MG63 (cell line): ENCODE results near the gene ZFAND6. TPM values are rescaled to one million over a fixed set of nuclear protein-coding genes. Genes with fewer than 3 reads are reported as not detected.
"Not testable (repeated sequence)": the region's sequence is repeated elsewhere in the genome, so short reads cannot be mapped to it uniquely, and the experiment has no call there.

ENCODE experiments used
- DNase-seq: peaks from one replicate; pipeline ENCODE4 v3.0.0-alpha.2; 2020
- H3K27me3 ChIP-seq: fragments of 250-450 bp; sonication (Bioruptor Pico); 2 replicates; pipeline ENCODE4 v1.5.1; 2020; ENCODE audit warnings: mild to moderate bottlenecking, moderate library complexity
- H3K36me3 ChIP-seq: fragments of 250-450 bp; sonication (Bioruptor Pico); 2 replicates; pipeline ENCODE4 v1.5.1; 2020; ENCODE audit warnings: mild to moderate bottlenecking, moderate library complexity
- H3K4me3 ChIP-seq: fragments of 250-450 bp; sonication (Bioruptor Pico); 2 replicates; pipeline ENCODE4 v1.5.1; 2020; ENCODE audit warnings: mild to moderate bottlenecking, moderate library complexity
- H3K9me3 ChIP-seq: fragments of 250-450 bp; sonication (Bioruptor Pico); 2 replicates; pipeline ENCODE4 v1.5.1; 2020; ENCODE audit warnings: mild to moderate bottlenecking, moderate library complexity
- total RNA-seq: library from RNA; depleted of rRNA; stranded (reverse); fragments of >200 nt; shearing (Covaris generic); gene quantifications from 2 replicates; pipeline ENCODE4 v1.2.3, GENCODE V29; 2014; ENCODE audit warnings: low replicate concordance

ZFAND6 gene
- total RNA-seq, 1 experiment from 2014 or later = 174 TPM

- Histone ChIP-seq H3K36me3 (peaks cover 2% of the 10 kb centered on the region), H3K27me3 (no peaks in the 10 kb centered on the region), H3K4me3 (peak overlapping the region; percentile 51), H3K9me3 (no peaks in the 10 kb centered on the region)
- DNase-seq = no peak
Observed at GRCh38 chr15:80073197-80073596, 13.7 kb downstream of the ZFAND6 start.

GRCh38 chr15:80076321-80077318 lies 17.1 kb downstream of the ZFAND6 start:
- DNase-seq = no peak
- Histone ChIP-seq H3K36me3 (peaks cover 12% of the 10 kb centered on the region), H3K4me3 (no peak overlapping the region), H3K9me3 (no peaks in the 10 kb centered on the region), H3K27me3 (no peaks in the 10 kb centered on the region)

GRCh38 chr15:80081390-80081789 lies 21.9 kb downstream of the ZFAND6 start:
- DNase-seq = no peak
- Histone ChIP-seq H3K36me3 (peaks cover 14% of the 10 kb centered on the region), H3K27me3 (no peaks in the 10 kb centered on the region), H3K4me3 (no peak overlapping the region), H3K9me3 (no peaks in the 10 kb centered on the region)

DNA sequence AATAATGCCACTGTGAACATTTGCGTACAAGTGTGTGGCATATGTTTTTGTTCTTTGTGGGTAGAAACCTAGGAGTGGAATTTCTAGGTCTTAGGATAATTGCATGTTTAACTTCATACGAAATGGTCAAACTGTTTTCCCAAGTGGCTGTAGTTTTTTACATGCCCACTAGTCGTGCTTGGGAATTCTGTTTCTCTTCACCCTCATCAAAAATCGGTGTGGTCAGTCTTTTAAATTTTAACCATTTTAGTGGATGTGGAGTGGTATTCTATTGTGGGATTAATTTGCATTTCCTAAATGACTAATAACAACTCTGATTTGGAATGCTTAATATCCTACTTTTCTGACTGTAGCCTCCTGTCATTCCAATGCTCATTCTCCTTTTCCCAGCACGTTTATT lies 27.6 kb downstream of the ZFAND6 start:
- Histone ChIP-seq H3K4me3 (no peak overlapping the region), H3K27me3 (no peaks in the 10 kb centered on the region)
- no peak for DNase-seq

DNA sequence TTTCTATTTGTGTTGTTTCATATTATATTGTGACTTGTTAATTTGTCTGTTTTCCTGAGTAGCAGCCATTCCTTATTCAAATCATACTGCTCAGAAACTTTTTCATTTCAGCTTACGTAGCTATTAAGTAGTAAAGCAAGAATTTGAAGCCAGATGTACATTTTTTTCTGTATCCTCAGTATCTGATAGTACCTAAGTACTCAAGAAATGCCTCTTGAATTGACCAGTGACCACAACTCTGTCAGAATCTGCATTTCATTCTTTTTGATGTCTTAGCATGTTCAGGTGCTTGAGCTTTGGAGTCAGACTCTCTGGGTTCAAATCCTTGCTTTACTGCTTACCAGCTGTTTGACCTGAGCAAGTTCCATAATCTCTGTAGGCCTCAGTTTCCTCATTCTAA lies 30.6 kb downstream of the ZFAND6 start:
- no peaks in the 10 kb centered on the region for H3K27me3 ChIP-seq
- no peak overlapping the region for H3K4me3 ChIP-seq
- 0 out of 2 replicates have a peak, but pooled peaks cover 3% of the 10 kb centered on the region for H3K36me3 ChIP-seq
- no peaks in the 10 kb centered on the region for H3K9me3 ChIP-seq
- no peak for DNase-seq

More for the DNA sequence above, 27.6 kb downstream of the ZFAND6 start:
- Histone ChIP-seq H3K9me3 (no peaks in the 10 kb centered on the region), H3K36me3 (peaks cover 7% of the 10 kb centered on the region; the same call in 1 of the 2 replicates)

- Histone ChIP-seq H3K36me3 (0 out of 2 replicates have a peak, but pooled peaks cover 3% of the 10 kb centered on the region), H3K4me3 (no peak overlapping the region), H3K9me3 (no peaks in the 10 kb centered on the region), H3K27me3 (no peaks in the 10 kb centered on the region)
- DNase-seq = no peak
Observed at GRCh38 chr15:80090879-80091503, 31.5 kb downstream of the ZFAND6 start.

- peak; percentile 16 for DNase-seq
- H3K9me3 ChIP-seq = no peaks in the 10 kb centered on the region
- 0 out of 2 replicates have a peak, but pooled peaks cover 3% of the 10 kb centered on the region for H3K36me3 ChIP-seq
- no peaks in the 10 kb centered on the region for H3K27me3 ChIP-seq
- H3K4me3 ChIP-seq = no peak overlapping the region
Observed at GRCh38 chr15:80093854-80094418, 34.5 kb downstream of the ZFAND6 start.

- Histone ChIP-seq H3K9me3 (no peaks in the 10 kb centered on the region), H3K36me3 (0 out of 2 replicates have a peak, but pooled peaks cover 3% of the 10 kb centered on the region), H3K27me3 (no peaks in the 10 kb centered on the region), H3K4me3 (no peak overlapping the region)
- DNase-seq = no peak
Observed at GRCh38 chr15:80095511-80095910, 36.0 kb downstream of the ZFAND6 start.

- Histone ChIP-seq H3K9me3 (no peaks in the 10 kb centered on the region), H3K4me3 (no peak overlapping the region), H3K27me3 (no peaks in the 10 kb centered on the region), H3K36me3 (0 out of 2 replicates have a peak, but pooled peaks cover 3% of the 10 kb centered on the region)
- DNase-seq = no peak
Observed at GRCh38 chr15:80095969-80096368, 36.5 kb downstream of the ZFAND6 start.

DNA sequence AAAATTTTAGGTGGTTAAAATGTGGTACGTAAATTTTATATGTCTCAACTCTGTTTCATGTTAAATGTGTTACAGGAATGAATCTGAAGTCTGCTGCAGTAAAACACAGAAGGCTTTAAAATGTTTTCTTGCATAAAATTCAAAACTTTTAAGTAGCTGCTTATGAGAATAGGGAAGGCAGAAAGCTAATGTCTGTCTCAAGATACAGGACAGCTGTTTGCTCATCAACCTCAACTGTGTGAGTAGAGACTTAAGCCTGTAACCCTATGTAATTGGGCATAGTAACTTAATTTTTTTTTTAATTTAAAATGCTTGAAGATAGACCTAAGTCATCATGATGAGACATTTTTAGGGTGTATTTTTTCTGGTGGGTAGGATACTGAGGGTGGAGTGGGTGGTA lies 38.9 kb downstream of the ZFAND6 start:
- Histone ChIP-seq H3K4me3 (no peak overlapping the region), H3K9me3 (no peaks in the 10 kb centered on the region), H3K27me3 (no peaks in the 10 kb centered on the region), H3K36me3 (0 out of 2 replicates have a peak, but pooled peaks cover 3% of the 10 kb centered on the region)
- DNase-seq = no peak

DNA sequence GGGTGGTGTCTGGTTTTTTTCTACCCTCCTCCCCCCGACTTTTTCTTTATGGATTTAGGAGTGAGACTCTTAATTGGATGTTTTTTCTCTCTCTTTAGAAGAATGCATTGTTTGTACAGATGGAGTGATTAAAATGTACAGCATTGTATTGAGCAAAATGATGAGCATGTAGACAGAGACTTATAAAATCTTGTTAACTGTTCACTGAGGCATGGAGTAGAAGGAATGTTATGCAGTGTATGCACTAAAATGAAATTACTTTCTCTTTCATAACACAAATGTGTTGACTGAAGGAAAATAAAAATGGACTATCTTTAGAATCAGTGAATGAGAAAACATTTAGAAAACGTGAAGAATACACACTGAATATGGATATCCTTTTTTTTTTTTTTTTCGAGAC lies 39.8 kb downstream of the ZFAND6 start:
- Histone ChIP-seq H3K27me3 (no peaks in the 10 kb centered on the region), H3K36me3 (0 out of 2 replicates have a peak, but pooled peaks cover 3% of the 10 kb centered on the region), H3K9me3 (no peaks in the 10 kb centered on the region), H3K4me3 (no peak overlapping the region)
- DNase-seq = no peak

DNA sequence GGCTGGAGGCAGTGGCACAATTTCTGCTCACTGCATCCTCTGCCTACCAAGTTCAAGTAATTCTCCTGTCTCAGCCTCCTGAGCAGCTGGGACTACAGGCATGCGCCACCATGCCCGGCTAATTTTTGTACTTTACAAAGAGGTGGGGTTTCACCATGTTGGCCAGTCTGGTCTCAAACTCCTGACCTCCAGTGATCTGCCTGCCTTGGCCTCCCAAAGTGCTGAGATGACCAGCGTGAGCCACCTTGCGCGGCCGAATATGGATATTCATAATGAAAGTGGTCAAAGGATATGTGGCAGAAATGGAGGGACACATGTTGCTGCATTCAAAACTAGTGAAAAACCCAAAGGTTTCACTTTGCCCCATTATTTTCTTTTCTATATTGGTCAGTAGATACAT lies 40.2 kb downstream of the ZFAND6 start:
- not testable (repeated sequence) for H3K36me3 ChIP-seq, H3K27me3 ChIP-seq, DNase-seq, H3K9me3 ChIP-seq, H3K4me3 ChIP-seq

DNA sequence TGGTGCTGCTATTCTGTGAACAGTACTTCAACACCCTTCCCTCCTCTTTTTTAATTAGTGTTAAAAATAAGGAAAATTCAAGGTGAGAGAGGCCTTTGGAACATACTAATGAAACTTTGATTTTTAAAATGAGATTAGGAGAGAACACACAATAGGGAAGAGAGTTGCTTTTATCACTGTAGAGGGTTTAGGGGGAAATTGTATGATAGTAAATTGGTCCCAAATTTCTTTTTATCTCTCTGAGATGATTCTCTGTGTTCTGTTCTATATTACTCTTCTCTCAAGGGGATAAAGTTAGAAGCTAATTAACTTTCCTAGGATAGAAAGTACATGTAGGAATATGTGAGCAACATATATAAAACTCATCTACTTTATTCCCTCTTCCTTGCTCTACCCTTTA lies 40.8 kb downstream of the ZFAND6 start:
- Histone ChIP-seq H3K27me3 (no peaks in the 10 kb centered on the region), H3K4me3 (no peak overlapping the region), H3K9me3 (no peaks in the 10 kb centered on the region), H3K36me3 (0 out of 2 replicates have a peak, but pooled peaks cover 3% of the 10 kb centered on the region)
- DNase-seq = no peak

- no peak for DNase-seq
- Histone ChIP-seq H3K36me3 (0 out of 2 replicates have a peak, but pooled peaks cover 3% of the 10 kb centered on the region), H3K9me3 (no peaks in the 10 kb centered on the region), H3K4me3 (no peak overlapping the region), H3K27me3 (no peaks in the 10 kb centered on the region)
Observed at GRCh38 chr15:80105193-80105592, 45.7 kb downstream of the ZFAND6 start.

- no peak for DNase-seq
- Histone ChIP-seq H3K36me3 (0 out of 2 replicates have a peak, but pooled peaks cover 3% of the 10 kb centered on the region), H3K4me3 (no peak overlapping the region), H3K27me3 (no peaks in the 10 kb centered on the region), H3K9me3 (no peaks in the 10 kb centered on the region)
Observed at GRCh38 chr15:80105595-80105994, 46.1 kb downstream of the ZFAND6 start.

GRCh38 chr15:80106051-80106450 lies 46.6 kb downstream of the ZFAND6 start:
- Histone ChIP-seq H3K27me3 (no peaks in the 10 kb centered on the region), H3K9me3 (no peaks in the 10 kb centered on the region), H3K36me3 (0 out of 2 replicates have a peak, but pooled peaks cover 3% of the 10 kb centered on the region), H3K4me3 (no peak overlapping the region)
- DNase-seq = peak; percentile 63

DNA sequence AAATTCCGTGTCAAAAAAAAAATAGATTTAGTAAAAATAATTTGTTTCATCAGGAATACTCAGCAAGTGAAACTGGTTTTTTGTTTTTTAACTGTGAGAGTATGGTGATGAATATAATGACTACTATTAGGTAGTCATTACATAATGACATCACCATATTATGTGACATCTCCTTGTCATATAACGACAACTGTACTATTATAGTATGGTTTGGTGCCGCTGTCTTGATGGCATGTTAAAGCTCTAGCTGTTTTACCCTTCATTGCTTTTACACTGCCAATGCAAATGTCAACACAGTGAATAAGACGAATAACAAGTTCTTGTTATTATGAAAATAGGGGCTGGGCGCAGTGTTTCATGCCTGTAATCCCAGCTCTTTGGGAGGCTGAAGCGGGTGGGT lies 47.7 kb downstream of the ZFAND6 start:
- Histone ChIP-seq H3K9me3 (no peaks in the 10 kb centered on the region), H3K27me3 (no peaks in the 10 kb centered on the region), H3K36me3 (no peaks in the 10 kb centered on the region; the same call in 1 of the 2 replicates), H3K4me3 (no peak overlapping the region)
- no peak for DNase-seq
